HUES48 (cell line): ENCODE measurements around the gene GRIN2A.
"Not testable (repeated sequence)": the region's sequence is repeated elsewhere in the genome, so short reads cannot be mapped to it uniquely, and the experiment has no call there.

Source experiments
- H3K27ac ChIP-seq: one replicate; pipeline ENCODE4 v1.7.0; 2013; ENCODE audit warnings: low read depth, low read length, inconsistent platforms
- H3K27me3 ChIP-seq: 2 replicates; pipeline ENCODE4 v1.6.1; 2013; ENCODE audit warnings: mild to moderate bottlenecking, low read length; ENCODE audit not compliant: control insufficient read depth, insufficient read depth
- H3K36me3 ChIP-seq: 2 replicates; pipeline ENCODE4 v1.6.1; 2013; ENCODE audit warnings: low read length; ENCODE audit not compliant: control insufficient read depth, insufficient read depth
- H3K4me1 ChIP-seq: 2 replicates; pipeline ENCODE4 v1.6.1; 2013; ENCODE audit warnings: mild to moderate bottlenecking, low read length; ENCODE audit not compliant: control insufficient read depth, insufficient read depth
- H3K4me3 ChIP-seq: 2 replicates; pipeline ENCODE4 v1.5.1; 2013; ENCODE audit warnings: mild to moderate bottlenecking, low read depth, low read length
- H3K9ac ChIP-seq: 2 replicates; pipeline ENCODE4 v1.6.1; 2013; ENCODE audit warnings: mild to moderate bottlenecking, low read depth, low read length, moderate library complexity
- H3K9me3 ChIP-seq: 2 replicates; pipeline ENCODE4 v1.6.1; 2013; ENCODE audit warnings: low read length; ENCODE audit not compliant: control insufficient read depth, insufficient read depth

Gene GRIN2A

GRCh38 chr16:9898124-9898523 lies 284.1 kb downstream of the GRIN2A start:
- Histone ChIP-seq H3K27me3 (no peaks in the 10 kb centered on the region), H3K9me3 (no peaks in the 10 kb centered on the region), H3K27ac (no peak overlapping the region), H3K4me1 (no peaks in the 10 kb centered on the region), H3K36me3 (no peaks in the 10 kb centered on the region), H3K4me3 (no peak overlapping the region), H3K9ac (no peak overlapping the region)

GRCh38 chr16:9895817-9896216 lies 286.4 kb downstream of the GRIN2A start:
- Histone ChIP-seq H3K36me3 (no peaks in the 10 kb centered on the region), H3K9ac (no peak overlapping the region), H3K4me3 (no peak overlapping the region), H3K27ac (no peak overlapping the region), H3K9me3 (no peaks in the 10 kb centered on the region), H3K27me3 (no peaks in the 10 kb centered on the region), H3K4me1 (peaks cover 1% of the 10 kb centered on the region; the same call in 1 of the 2 replicates)

- H3K4me3 ChIP-seq: no peak overlapping the region
Observed at GRCh38 chr16:9885876-9886275, 296.4 kb downstream of the GRIN2A start.

GRCh38 chr16:9885467-9885866 lies 296.8 kb downstream of the GRIN2A start:
- Histone ChIP-seq H3K9ac (no peak overlapping the region), H3K36me3 (no peaks in the 10 kb centered on the region), H3K27me3 (no peaks in the 10 kb centered on the region), H3K4me1 (0 out of 2 replicates have a peak, but pooled peaks cover 6% of the 10 kb centered on the region), H3K27ac (no peak overlapping the region), H3K9me3 (no peaks in the 10 kb centered on the region), H3K4me3 (no peak overlapping the region)

More at GRCh38 chr16:9885876-9886275, 296.4 kb downstream of the GRIN2A start:
- H3K27me3 ChIP-seq: no peaks in the 10 kb centered on the region
- no peak overlapping the region for H3K27ac ChIP-seq
- no peaks in the 10 kb centered on the region for H3K9me3 ChIP-seq
- no peak overlapping the region for H3K9ac ChIP-seq
- H3K4me1 ChIP-seq: peaks cover 10% of the 10 kb centered on the region; the same call in 1 of the 2 replicates
- no peaks in the 10 kb centered on the region for H3K36me3 ChIP-seq

GRCh38 chr16:9875981-9876380 lies 306.2 kb downstream of the GRIN2A start:
- H3K27me3 ChIP-seq, H3K9me3 ChIP-seq: not testable (repeated sequence)
- H3K4me1 ChIP-seq: peaks cover 14% of the 10 kb centered on the region

DNA sequence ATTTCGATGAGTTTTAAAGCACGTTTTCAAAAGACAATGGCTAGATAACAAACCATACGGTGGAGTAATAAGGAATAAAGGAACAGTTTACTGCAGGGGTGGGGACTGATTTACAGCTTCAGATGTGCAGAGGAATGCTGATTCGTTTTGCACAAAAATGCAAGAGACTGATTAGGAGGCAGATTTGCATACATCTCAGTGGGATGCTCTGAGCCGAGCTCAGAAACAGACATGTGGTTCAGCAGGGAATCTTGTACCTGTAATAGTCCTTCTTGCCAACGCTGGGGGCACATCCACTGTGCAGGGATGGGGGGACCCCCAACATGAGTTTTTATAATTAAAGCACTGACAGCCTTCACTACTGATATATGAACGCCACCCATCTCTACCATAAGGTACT lies 308.0 kb downstream of the GRIN2A start:
- no peak overlapping the region for H3K9ac ChIP-seq
- no peak overlapping the region for H3K27ac ChIP-seq
- H3K4me3 ChIP-seq: no peak overlapping the region
- no peaks in the 10 kb centered on the region for H3K9me3 ChIP-seq
- H3K27me3 ChIP-seq: no peaks in the 10 kb centered on the region
- H3K36me3 ChIP-seq: no peaks in the 10 kb centered on the region
- H3K4me1 ChIP-seq: peaks cover 14% of the 10 kb centered on the region

More at GRCh38 chr16:9875981-9876380, 306.2 kb downstream of the GRIN2A start:
- not testable (repeated sequence) for H3K36me3 ChIP-seq, H3K4me3 ChIP-seq, H3K27ac ChIP-seq, H3K9ac ChIP-seq

DNA sequence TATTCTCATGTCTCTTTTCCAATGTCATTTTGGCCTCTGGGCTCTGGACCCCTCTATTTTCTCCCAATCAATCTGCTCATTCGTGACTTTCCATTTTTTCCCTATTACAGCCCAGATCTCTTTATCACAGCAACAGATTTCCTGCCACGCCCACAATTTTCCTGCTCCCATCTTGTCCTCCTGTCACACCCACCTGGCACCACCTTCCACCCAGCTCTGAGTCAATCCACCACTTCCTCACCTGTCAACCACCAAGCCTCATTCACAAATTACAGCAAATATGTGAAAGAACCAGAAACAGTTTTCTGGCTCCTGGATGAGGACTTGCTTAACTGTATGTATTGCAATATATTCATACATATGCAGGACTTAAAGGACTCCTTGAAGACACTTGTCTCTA lies 311.3 kb downstream of the GRIN2A start:
- Histone ChIP-seq H3K4me1 (peaks cover 14% of the 10 kb centered on the region), H3K4me3 (no peak overlapping the region), H3K27me3 (no peaks in the 10 kb centered on the region), H3K9me3 (no peaks in the 10 kb centered on the region), H3K27ac (no peak overlapping the region), H3K9ac (no peak overlapping the region), H3K36me3 (no peaks in the 10 kb centered on the region)

DNA sequence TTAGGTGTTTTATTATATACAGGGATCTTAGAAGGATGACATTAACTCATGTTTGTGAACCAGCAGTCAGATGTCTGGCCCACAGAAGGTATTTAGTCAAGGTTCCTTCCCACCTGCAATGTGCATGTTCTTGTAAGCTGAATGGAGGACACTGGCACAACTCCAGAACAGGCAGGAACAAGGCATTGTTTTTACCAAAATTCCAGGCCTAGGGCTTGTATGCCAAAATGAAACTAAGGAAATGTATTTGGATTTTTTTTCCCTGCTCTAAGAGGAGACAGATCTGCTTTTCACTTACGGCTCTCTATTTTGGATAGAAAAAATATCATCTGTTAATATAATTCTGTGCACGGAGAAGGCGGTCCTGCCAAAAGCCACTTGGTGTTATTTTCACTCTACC lies 312.5 kb downstream of the GRIN2A start:
- H3K9me3 ChIP-seq: no peaks in the 10 kb centered on the region
- no peak overlapping the region for H3K9ac ChIP-seq
- no peaks in the 10 kb centered on the region for H3K36me3 ChIP-seq
- no peak overlapping the region for H3K27ac ChIP-seq
- H3K27me3 ChIP-seq: no peaks in the 10 kb centered on the region
- peaks cover 14% of the 10 kb centered on the region for H3K4me1 ChIP-seq
- H3K4me3 ChIP-seq: no peak overlapping the region

GRCh38 chr16:9868606-9869149 lies 313.6 kb downstream of the GRIN2A start:
- Histone ChIP-seq H3K4me1 (peaks cover 3% of the 10 kb centered on the region), H3K9me3 (no peaks in the 10 kb centered on the region), H3K4me3 (no peak overlapping the region), H3K36me3 (no peaks in the 10 kb centered on the region), H3K27me3 (no peaks in the 10 kb centered on the region), H3K27ac (no peak overlapping the region), H3K9ac (no peak overlapping the region)

- Histone ChIP-seq H3K9ac (no peak overlapping the region), H3K27me3 (no peaks in the 10 kb centered on the region), H3K27ac (no peak overlapping the region), H3K4me3 (no peak overlapping the region), H3K4me1 (no peaks in the 10 kb centered on the region), H3K36me3 (no peaks in the 10 kb centered on the region), H3K9me3 (no peaks in the 10 kb centered on the region)
Observed at GRCh38 chr16:9867176-9867575, 315.1 kb downstream of the GRIN2A start.

- H3K27me3 ChIP-seq: no peaks in the 10 kb centered on the region
- no peak overlapping the region for H3K9ac ChIP-seq
- H3K9me3 ChIP-seq: no peaks in the 10 kb centered on the region
- no peaks in the 10 kb centered on the region for H3K4me1 ChIP-seq
- no peak overlapping the region for H3K4me3 ChIP-seq
- H3K36me3 ChIP-seq: no peaks in the 10 kb centered on the region
- no peak overlapping the region for H3K27ac ChIP-seq
Observed at GRCh38 chr16:9864461-9864860, 317.8 kb downstream of the GRIN2A start.
